ENCODE measurements around the gene CTTN. TPM values are rescaled to one million over a fixed set of nuclear protein-coding genes. Genes with fewer than 3 reads are reported as not detected.
"Not testable (repeated sequence)": the region's sequence is repeated elsewhere in the genome, so short reads cannot be mapped to it uniquely, and the experiment has no call there.

Gene CTTN
- total RNA-seq, 4 donors from 2014 or later = 229 to 418 (median 295) TPM

DNA sequence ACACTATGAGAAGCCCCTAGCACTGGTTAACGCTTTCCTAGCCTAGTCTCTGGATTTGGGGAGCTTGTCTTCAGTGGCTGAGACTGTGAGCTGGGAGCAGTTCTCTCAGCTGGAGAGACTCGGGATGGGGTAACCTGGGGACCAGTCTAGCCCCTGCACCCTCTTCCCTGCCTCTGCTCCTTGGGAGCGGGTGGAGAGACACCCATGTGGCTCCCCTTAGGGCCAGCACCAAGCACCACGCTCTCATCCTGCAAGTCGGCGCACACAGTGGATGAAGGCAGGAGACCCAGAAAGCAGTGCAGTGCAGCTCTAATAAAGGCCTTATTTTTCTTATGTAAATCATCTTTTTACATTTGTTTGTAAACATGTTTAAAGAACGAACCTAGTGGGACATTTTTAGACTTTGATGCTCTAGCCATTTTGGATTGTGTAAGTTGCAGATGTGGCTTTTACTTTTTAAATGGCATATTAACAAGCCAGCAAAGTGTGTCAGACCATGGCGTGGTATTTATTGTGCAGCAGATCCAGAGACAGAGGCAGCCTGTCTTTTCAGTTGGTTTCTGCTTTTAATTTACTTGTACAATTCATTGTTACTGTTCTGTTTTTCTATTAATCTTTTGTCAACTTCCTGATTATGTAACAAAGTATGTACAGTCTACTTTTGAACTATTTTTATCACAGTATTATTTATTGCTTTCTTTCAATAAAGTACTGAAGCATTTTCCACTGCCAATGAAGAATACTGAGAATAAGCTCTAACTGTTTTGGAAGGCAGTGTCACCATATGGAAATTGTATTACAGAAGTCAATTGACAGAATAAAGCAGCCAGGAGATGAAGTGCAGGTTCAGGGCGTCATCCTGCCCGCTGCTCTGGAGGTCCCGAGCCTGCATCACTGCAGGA is 14.4 kb upstream of the CTTN start:
- no peak for DNase-seq
- no peak for TF ChIP-seq POLR2A (IDR thresholded peaks at IDR 0.05)
- TF ChIP-seq, protein P1, sequence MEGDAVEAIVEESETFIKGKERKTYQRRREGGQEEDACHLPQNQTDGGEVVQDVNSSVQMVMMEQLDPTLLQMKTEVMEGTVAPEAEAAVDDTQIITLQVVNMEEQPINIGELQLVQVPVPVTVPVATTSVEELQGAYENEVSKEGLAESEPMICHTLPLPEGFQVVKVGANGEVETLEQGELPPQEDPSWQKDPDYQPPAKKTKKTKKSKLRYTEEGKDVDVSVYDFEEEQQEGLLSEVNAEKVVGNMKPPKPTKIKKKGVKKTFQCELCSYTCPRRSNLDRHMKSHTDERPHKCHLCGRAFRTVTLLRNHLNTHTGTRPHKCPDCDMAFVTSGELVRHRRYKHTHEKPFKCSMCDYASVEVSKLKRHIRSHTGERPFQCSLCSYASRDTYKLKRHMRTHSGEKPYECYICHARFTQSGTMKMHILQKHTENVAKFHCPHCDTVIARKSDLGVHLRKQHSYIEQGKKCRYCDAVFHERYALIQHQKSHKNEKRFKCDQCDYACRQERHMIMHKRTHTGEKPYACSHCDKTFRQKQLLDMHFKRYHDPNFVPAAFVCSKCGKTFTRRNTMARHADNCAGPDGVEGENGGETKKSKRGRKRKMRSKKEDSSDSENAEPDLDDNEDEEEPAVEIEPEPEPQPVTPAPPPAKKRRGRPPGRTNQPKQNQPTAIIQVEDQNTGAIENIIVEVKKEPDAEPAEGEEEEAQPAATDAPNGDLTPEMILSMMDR (IDR thresholded peaks at IDR 0.05) = no peak
- H3K36me3 ChIP-seq = peaks cover 3 to 7% of the 10 kb centered on the region in 2 donors
- peaks cover 0 to 10% of the 10 kb centered on the region in 2 donors for H3K4me1 ChIP-seq
- H3K4me3 ChIP-seq (replicated peaks in 1 of 3) = no peak overlapping the region
- intact Hi-C loops (cut with DNase I) = no loop called here
- no peaks in the 10 kb centered on the region for H3K9me3 ChIP-seq
- WGBS, 2 donors = 90 to 95% methylated on average over 11 of the region's 11 CpGs
- H3K27me3 ChIP-seq = no peaks in the 10 kb centered on the region
- no peak overlapping the region for H3K27ac ChIP-seq

- TF ChIP-seq, protein P1 (IDR thresholded peaks at IDR 0.05) = no peak
- TF ChIP-seq POLR2A (IDR thresholded peaks at IDR 0.05) = no peak
- 92% methylated on average over 18 of the region's 18 CpGs for WGBS, 2 donors
- Histone ChIP-seq H3K27ac (no peak overlapping the region), H3K4me3 (replicated peaks in 1 of 3) (no peak overlapping the region), H3K4me1 (peaks cover 0 to 10% of the 10 kb centered on the region in 2 donors), H3K9me3 (no peaks in the 10 kb centered on the region), H3K36me3 (peaks cover 0 to 5% of the 10 kb centered on the region in 2 donors), H3K27me3 (no peaks in the 10 kb centered on the region)
- intact Hi-C loops (cut with DNase I) = no loop called here
- no peak for DNase-seq
Measured at GRCh38 chr11:70384566-70385152, 13.7 kb upstream of the CTTN start.

GRCh38 chr11:70387564-70387963 is 10.8 kb upstream of the CTTN start:
- peaks cover 0 to 2% of the 10 kb centered on the region in 2 donors for H3K4me1 ChIP-seq
- H3K36me3 ChIP-seq = peaks cover 0 to 5% of the 10 kb centered on the region in 2 donors
- no peaks in the 10 kb centered on the region for H3K27me3 ChIP-seq
- TF ChIP-seq POLR2A (IDR thresholded peaks at IDR 0.05) = no peak
- TF ChIP-seq, protein P1 (IDR thresholded peaks at IDR 0.05) = no peak
- intact Hi-C loops (cut with DNase I) = no loop called here
- DNase-seq = no peak
- WGBS, 2 donors = 97% methylated on average over 4 of the region's 4 CpGs
- H3K4me3 ChIP-seq (replicated peaks in 1 of 3) = no peak overlapping the region
- H3K27ac ChIP-seq = no peak overlapping the region
- no peaks in the 10 kb centered on the region for H3K9me3 ChIP-seq

DNA sequence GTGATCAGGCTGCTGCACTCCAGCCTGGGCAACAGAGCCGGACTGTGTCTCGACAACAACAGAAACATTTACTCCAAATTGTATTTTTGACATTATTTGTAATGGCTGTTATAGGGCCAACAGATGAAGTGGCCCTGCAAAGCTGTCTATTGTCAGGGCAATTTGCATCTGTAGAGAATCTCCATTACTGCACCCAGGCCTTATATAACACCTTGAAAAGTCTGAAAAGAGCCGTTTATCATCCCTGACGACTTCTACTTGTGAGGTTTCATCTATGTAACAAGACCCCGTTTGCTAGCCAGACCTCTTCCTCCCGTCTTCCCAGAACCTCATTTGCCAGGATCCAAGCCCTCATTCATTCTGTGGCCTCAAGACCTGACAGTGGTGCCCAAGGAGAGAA is 9.1 kb upstream of the CTTN start:
- Histone ChIP-seq H3K27me3 (no peaks in the 10 kb centered on the region), H3K36me3 (peaks cover 0 to 5% of the 10 kb centered on the region in 2 donors), H3K27ac (peak overlapping the region in 1 of 3 donors; percentile 12), H3K4me1 (no peaks in the 10 kb centered on the region), H3K9me3 (no peaks in the 10 kb centered on the region), H3K4me3 (replicated peaks in 1 of 3) (no peak overlapping the region)
- intact Hi-C loops (cut with DNase I) = no loop called here
- DNase-seq = no peak
- TF ChIP-seq, protein P1 (IDR thresholded peaks at IDR 0.05) = no peak
- no peak for TF ChIP-seq POLR2A (IDR thresholded peaks at IDR 0.05)
- 77 to 84% methylated on average over 6 of the region's 6 CpGs for WGBS, 2 donors

DNA sequence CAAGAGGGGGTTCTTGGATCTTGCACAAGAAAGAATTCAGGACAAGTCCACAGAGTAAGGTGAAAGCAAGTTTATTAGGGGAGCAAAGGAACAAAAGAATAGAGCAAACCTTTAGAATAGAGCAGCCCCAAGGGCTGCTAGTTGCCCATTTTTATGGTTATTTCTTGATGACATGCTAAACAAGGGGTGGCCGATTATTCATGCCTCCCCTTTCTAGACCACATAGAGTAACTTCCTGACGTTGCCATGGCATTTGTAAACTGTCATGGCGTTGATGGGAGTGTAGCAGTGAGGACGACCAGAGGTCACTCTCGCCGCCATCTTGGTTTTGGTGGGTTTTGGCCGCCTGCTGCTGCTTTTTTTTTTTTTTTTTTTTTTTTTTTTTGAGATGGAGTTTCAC is 7.4 kb upstream of the CTTN start:
- intact Hi-C loops (cut with DNase I); H3K27ac ChIP-seq; H3K4me3 ChIP-seq (replicated peaks in 1 of 3); DNase-seq; H3K27me3 ChIP-seq; H3K9me3 ChIP-seq; H3K4me1 ChIP-seq; H3K36me3 ChIP-seq: not testable (repeated sequence)
- WGBS, 2 donors = 93 to 95% methylated on average over 7 of the region's 7 CpGs
